Choroid plexus epithelial cell (primary cell): ENCODE results near the gene SERPINA1.

ENCODE experiments used
- DNase-seq: peaks from one replicate; pipeline ENCODE4 v3.0.0-alpha.2; 2010; ENCODE audit warnings: low read depth
- H3K4me3 ChIP-seq: 2 replicates; pipeline ENCODE4 v1.5.1; 2011; ENCODE audit warnings: low read depth, mild to moderate bottlenecking, control low read depth, low read length, moderate library complexity
- TF ChIP-seq, protein P1 (sequence below): conservative IDR thresholded peaks from 2 replicates; pipeline ENCODE4 v1.5.1; 2011; ENCODE audit warnings: low read depth, mild to moderate bottlenecking, control low read depth, inconsistent platforms, low read length, moderate library complexity

Gene SERPINA1

GRCh38 chr14:94330432-94330831 is 58.0 kb downstream of the SERPINA1 start:
- no peak for DNase-seq
- no peak overlapping the region for H3K4me3 ChIP-seq
- TF ChIP-seq, protein P1, sequence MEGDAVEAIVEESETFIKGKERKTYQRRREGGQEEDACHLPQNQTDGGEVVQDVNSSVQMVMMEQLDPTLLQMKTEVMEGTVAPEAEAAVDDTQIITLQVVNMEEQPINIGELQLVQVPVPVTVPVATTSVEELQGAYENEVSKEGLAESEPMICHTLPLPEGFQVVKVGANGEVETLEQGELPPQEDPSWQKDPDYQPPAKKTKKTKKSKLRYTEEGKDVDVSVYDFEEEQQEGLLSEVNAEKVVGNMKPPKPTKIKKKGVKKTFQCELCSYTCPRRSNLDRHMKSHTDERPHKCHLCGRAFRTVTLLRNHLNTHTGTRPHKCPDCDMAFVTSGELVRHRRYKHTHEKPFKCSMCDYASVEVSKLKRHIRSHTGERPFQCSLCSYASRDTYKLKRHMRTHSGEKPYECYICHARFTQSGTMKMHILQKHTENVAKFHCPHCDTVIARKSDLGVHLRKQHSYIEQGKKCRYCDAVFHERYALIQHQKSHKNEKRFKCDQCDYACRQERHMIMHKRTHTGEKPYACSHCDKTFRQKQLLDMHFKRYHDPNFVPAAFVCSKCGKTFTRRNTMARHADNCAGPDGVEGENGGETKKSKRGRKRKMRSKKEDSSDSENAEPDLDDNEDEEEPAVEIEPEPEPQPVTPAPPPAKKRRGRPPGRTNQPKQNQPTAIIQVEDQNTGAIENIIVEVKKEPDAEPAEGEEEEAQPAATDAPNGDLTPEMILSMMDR, result no peak

- no peak overlapping the region for H3K4me3 ChIP-seq
- no peak for DNase-seq
- TF ChIP-seq, protein P1, result no peak
Measured at GRCh38 chr14:94329857-94330256, 58.5 kb downstream of the SERPINA1 start.

GRCh38 chr14:94328196-94328595 is 60.2 kb downstream of the SERPINA1 start:
- no peak for DNase-seq
- H3K4me3 ChIP-seq, result no peak overlapping the region
- TF ChIP-seq, protein P1, result no peak
